ENCODE measurements around the gene TANGO2.

- TF ChIP-seq POLR2A (IDR thresholded peaks at IDR 0.05) = no peak
- TF ChIP-seq, protein P1, sequence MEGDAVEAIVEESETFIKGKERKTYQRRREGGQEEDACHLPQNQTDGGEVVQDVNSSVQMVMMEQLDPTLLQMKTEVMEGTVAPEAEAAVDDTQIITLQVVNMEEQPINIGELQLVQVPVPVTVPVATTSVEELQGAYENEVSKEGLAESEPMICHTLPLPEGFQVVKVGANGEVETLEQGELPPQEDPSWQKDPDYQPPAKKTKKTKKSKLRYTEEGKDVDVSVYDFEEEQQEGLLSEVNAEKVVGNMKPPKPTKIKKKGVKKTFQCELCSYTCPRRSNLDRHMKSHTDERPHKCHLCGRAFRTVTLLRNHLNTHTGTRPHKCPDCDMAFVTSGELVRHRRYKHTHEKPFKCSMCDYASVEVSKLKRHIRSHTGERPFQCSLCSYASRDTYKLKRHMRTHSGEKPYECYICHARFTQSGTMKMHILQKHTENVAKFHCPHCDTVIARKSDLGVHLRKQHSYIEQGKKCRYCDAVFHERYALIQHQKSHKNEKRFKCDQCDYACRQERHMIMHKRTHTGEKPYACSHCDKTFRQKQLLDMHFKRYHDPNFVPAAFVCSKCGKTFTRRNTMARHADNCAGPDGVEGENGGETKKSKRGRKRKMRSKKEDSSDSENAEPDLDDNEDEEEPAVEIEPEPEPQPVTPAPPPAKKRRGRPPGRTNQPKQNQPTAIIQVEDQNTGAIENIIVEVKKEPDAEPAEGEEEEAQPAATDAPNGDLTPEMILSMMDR (IDR thresholded peaks at IDR 0.05) = no peak
Observed at GRCh38 chr22:19988965-19989724, 31.8 kb upstream of the TANGO2 start.

Data from body of pancreas (tissue), 4 donors.